ENCODE data around the gene FAM149A.
A peak's percentile ranks its signal among the peaks of the same experiment; 100 is the strongest.

FAM149A gene

GRCh38 chr4:186104114-186104889 lies at the start of gene FAM149A:
FAM149A (plus strand) TSS chr4:186104704.
- DNase-seq, result peak; percentile 44

DNA sequence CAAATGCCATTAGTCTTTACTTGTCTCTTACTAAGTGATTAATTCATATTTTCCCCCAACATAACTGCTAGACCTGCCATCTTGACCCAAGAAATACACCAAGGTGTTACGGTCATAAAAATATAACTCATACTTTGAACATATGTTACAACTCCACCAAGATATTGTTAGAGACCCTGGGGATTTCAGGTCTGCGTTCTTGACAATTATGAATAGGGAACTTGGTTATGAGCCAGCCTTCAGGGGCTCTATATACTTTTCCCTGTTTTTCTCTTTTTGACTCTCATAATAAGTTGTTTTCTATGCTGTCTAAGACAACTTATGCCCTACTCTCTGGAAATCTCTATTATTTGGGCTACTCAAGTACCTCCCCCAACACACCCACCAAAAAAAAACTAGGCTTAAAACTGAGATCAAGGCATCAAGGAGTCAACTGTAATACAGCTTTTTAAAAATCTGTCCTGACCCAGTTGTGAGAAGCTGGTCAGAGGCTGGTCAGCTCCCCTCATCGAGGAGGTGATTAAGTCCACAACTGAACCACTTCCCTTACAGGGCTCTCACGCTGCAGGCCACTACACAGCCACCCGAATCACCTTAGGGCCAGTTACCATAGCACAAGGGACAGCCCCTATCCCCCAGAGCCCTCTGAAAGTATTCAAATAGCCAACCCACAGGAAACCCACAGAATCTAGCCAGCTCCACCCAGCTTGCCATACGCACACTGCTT lies 46.1 kb upstream of the FAM149A start:
- DNase-seq, result no peak

- no peak for DNase-seq
Observed at GRCh38 chr4:186058980-186059316, 45.6 kb upstream of the FAM149A start.

DNA sequence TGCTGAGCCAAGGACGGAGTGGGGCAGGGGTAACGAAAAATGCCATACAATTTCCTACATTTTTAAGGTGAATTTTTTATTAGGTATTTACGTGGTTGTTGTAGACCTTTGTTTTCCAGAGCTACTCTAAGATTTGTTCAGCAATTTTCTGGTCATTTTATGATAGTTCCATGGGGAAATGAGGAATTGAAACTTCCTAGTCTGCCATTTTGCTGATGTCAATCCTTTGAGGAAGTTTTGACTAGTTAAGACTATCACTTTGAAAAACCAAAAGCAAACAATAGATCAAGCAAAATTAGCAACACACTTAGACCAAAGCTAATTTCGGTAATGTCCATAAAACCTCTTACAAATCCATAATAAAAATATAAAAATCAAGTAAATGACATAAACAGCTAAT lies 42.6 kb upstream of the FAM149A start:
- no peak for DNase-seq

GRCh38 chr4:186067757-186068385 lies 36.6 kb upstream of the FAM149A start:
- DNase-seq, result peak; percentile 14

- DNase-seq, result no peak
Observed at GRCh38 chr4:186068581-186069348, 35.7 kb upstream of the FAM149A start, which contains the start of gene TLR3. TLR3 (plus strand) TSS chr4:186069156; CDS start chr4:186076620, 7,464 bp downstream.

- no peak for DNase-seq
Observed at GRCh38 chr4:186069729-186070128, 34.8 kb upstream of the FAM149A start.

DNA sequence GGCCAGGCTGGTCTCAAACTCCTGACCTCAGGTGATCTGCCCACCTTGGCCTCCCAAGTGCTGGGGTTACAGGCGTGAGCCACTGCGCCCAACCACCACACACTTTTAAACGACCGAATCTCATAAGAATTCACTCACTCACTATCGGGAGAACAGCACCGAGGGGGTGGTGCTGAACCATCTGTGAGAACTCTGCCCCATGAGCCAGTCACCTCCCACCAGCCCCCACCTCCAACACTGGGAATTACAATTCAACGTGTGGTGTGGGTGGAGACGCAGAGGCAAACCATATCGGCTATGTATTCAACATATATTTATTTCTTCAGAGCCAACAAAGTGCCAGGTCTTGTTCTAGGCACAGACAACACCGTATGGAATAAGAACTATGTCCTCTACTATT lies 32.0 kb upstream of the FAM149A start:
- DNase-seq, result no peak

GRCh38 chr4:186074189-186074588 lies 30.3 kb upstream of the FAM149A start:
- DNase-seq, result no peak

DNA sequence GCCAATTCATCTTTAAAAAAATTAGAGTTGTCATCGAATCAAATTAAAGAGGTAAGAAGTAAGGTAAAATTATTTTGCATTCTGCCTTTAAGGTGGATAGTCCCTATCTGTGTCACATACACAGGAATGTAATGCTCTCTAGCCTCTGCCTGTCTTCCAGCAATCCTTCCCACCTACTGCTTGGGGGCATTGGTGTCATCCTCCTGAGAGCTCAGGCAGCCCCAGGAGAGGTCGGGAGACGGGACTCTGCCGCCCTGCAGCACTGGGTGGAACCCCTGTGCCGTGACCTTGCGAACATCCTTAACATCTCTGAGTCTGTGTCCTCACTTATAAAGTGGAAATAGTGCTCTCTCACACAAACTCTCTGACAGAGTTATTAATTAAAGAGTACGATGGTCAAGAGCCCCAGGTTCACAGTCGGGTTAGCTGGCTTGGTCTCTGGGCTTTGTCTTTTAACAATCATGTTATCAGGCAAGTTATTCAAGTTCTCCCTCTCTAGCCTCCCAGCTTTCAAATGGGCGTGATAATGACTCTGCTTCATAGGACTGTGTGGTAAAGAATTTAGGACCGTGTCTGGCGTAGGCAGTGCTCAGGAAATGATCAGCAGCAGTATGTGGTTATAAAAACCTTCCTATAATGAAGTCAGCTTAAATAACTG lies 25.4 kb upstream of the FAM149A start:
- DNase-seq, result no peak

DNA sequence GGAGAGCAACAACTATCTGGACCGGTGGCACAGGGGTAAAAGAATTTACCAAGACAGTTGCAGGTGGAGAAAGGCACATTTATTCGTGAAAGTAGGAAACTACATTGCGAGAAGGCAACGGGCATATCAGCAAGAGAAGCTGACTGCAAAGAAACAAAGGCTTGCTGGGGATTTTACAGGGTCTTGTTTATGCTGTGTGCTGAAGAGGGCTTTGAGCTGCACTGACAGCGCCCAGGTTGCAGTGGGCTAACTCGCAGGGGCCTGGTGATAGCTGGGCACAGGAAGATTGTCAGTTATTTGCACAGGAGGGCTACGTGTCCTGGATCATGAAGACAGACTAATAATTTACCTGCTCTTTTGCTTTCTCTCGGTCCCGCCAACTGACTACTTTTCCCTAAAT lies 24.8 kb upstream of the FAM149A start:
- DNase-seq, result no peak

GRCh38 chr4:186081202-186081807 lies 23.2 kb upstream of the FAM149A start:
- no peak for DNase-seq

DNA sequence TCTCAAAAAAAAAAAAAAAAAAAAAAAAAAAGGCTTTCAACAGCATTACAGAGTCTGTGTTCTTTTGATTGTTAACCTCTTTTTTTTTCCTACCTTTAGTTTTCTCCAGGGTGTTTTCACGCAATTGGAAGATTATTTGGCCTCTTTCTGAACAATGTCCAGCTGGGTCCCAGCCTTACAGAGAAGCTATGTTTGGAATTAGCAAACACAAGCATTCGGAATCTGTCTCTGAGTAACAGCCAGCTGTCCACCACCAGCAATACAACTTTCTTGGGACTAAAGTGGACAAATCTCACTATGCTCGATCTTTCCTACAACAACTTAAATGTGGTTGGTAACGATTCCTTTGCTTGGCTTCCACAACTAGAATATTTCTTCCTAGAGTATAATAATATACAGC lies 22.3 kb upstream of the FAM149A start:
- DNase-seq, result no peak

GRCh38 chr4:186088523-186088922 lies 16.0 kb upstream of the FAM149A start:
- no peak for DNase-seq

DNA sequence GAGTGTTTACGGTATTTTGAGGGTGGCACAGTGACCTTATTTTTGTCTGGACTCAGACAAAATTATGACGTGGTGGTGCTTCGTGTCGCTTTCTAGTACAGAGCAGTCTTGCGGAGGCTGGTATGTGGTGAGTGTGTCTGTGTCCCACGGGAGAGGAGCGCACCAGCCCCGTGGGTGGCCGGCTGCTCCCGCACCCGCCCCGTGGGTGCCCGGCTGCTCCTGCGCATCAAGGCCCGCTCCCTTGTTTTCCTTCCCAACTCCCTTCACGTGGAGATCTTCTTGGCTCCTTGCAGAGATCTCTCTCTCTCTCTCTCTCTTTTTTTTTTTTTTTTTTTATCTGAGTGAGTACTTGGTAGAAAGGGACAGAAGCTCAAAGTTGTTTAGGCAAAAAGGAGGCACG lies 12.2 kb upstream of the FAM149A start:
- no peak for DNase-seq

DNA sequence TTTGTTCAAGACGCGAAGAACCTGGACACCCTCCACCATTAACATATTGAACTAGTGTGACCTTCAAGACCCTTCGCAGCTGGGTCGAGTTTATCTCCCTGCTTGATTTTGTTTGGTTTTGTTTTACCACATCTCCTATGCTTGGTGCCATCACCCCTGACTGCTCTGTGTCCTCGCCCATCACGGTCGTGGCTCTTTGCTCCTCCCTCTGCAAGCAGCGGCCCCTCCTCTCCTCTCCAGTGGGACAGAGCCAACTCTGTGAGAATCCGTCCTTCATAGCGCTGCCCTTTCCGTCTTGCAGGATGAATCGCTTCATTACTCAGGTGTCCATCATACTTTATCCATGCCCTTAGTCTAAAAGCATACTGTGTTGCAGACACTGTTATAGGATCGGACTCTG lies 9.1 kb upstream of the FAM149A start:
- no peak for DNase-seq

DNA sequence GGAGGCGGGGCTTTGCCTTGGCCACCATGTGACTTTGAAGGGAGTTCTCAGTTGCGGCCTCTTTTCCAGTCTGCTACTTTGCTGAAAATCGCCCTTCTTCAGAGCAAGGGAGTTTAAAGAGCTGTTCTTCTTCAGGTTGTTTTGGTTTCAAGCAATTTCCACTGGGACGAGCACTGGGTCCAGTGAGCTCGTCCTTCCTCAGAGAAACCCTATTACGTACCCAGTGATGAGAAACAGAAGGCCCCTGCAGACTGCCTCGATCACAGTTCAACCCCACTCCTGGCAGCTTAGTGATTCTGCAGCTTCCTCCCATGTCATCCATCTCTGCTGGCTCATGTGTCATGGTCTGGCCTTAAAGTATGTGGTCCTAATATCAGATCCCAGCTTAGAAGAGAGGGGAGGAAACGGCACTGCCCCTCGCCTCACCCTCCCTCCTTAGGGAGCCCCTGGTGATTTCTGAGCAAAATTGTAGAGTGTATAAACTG lies 7.8 kb upstream of the FAM149A start:
- no peak for DNase-seq

DNA sequence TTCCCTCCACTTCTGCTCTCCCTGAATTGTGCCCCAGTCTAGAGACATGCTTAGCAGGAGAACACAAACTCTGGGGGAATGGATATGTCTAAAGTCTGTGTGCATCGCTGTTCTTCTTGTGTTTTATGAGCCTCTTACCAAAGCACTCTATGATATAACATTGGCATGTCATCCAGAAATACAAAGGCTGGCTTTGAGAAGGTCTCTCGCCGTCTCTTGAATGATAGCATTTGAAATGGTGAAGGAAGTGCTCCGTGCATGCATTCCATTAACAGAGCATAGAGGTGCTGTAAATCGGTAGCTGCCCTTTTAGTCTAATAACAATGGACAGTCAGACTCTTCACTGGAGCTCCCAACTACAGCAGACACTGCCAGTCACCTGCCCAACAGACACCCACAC lies 7.1 kb upstream of the FAM149A start:
- DNase-seq, result no peak

- DNase-seq, result no peak
Observed at GRCh38 chr4:186102931-186103330, 1.6 kb upstream of the FAM149A start.

GRCh38 chr4:186104890-186105646 lies 564 bp downstream of the FAM149A start:
- no peak for DNase-seq

- no peak for DNase-seq
Observed at GRCh38 chr4:186105647-186106321, 1.3 kb downstream of the FAM149A start.

Measured in activated CD4-positive, alpha-beta T cell treated with anti-CD3 and anti-CD28 coated beads for 1 hour (primary cell).